ENCODE results near the gene VSX2.

DNA sequence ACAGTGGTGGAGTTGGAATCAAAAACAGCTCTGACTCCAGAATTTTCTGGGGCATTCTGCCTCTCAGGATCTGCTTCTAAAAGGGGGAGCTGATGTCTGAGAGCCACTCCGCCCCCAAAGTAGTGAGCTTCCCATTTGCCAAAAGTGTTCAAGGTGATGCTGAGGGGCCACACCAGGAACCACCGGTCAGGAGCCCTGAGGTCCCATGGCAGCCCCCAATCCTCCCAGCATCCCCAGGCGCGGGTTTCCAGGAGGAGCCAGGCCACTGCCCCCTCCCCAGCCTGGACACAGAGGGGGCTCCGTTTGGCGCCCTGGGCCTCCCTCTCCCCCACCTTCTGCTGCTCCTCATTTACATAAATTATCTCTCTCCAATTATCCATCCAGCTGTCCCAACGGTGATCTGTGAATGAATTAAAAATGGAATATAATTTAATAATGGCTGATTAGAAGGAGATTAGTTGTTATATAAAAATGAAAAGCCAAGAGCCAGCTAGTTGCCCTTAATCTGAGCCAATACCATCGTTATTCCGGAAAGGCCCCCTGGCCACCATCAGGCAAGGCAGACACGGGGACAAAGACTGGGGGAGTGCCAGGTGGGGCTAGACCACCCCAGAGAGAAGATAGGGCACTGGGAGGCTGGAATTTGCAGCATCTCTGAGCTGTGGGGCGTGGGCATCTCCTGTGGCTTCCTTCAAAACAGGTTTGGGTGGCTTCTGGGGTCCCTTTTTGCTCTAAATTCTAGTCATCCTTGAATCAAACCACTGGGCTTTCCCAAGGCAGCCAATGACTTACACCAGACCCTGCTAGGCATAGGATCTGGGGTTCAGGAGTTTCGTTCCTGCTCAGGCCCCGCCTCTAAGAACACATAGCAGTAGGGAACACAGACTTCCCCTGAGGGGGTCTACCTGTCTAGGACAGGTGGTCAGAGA is 19.7 kb upstream of the VSX2 start:
- TF ChIP-seq ZNF274 (IDR thresholded peaks at IDR 0.05; ENCODE audit: low read depth, low read length) (no peak), SUZ12 (IDR thresholded peaks at IDR 0.05; ENCODE audit: extremely low read depth, insufficient read depth, insufficient read length) (no peak), YY1 (IDR thresholded peaks at IDR 0.05; ENCODE audit: insufficient read depth, insufficient read length) (no peak)
